SU-DHL-6 (cell line): Measurements from ENCODE around the gene IL13.

Experiments used
- EZH2phosphoT487 ChIP-seq: fragments of 200-600 bp; sonication (generic), shearing (Covaris generic); conservative IDR thresholded peaks from 2 replicates; pipeline ENCODE4 v1.6.1; 2018; ENCODE audit warnings: mild to moderate bottlenecking, antibody characterized with exemption, low read length, moderate library complexity, mixed read lengths
- TF ChIP-seq, protein P1 (sequence below): fragments of 200-600 bp; sonication (generic); IDR thresholded peaks from one replicate; pipeline ENCODE4 v1.5.1; 2017; ENCODE audit warnings: antibody characterized with exemption, mild to moderate bottlenecking, low read length, moderate library complexity; ENCODE audit not compliant: insufficient read depth, poor library complexity, severe bottlenecking

DNA sequence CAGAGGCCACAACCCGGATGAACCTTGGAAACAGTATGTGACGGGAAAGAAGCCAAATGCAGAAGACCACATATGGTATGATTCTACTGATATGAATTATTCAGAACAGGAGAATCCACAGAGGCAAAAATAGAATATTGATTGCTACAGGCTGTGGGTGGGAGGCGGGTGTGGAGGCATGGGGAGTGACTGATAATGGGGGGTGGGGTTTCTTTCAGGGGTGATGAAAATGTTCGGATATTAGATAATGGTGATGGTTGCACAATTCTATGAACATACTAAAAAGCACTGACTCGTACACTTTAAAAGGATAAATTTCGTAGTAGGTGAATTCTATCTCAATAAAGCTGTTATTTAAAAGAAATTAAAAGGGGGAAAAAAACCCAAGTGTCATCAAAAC lies 26.5 kb downstream of the IL13 start:
- TF ChIP-seq, protein P1, sequence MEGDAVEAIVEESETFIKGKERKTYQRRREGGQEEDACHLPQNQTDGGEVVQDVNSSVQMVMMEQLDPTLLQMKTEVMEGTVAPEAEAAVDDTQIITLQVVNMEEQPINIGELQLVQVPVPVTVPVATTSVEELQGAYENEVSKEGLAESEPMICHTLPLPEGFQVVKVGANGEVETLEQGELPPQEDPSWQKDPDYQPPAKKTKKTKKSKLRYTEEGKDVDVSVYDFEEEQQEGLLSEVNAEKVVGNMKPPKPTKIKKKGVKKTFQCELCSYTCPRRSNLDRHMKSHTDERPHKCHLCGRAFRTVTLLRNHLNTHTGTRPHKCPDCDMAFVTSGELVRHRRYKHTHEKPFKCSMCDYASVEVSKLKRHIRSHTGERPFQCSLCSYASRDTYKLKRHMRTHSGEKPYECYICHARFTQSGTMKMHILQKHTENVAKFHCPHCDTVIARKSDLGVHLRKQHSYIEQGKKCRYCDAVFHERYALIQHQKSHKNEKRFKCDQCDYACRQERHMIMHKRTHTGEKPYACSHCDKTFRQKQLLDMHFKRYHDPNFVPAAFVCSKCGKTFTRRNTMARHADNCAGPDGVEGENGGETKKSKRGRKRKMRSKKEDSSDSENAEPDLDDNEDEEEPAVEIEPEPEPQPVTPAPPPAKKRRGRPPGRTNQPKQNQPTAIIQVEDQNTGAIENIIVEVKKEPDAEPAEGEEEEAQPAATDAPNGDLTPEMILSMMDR, result no peak
- no peak for TF ChIP-seq EZH2phosphoT487
